ENCODE data around the gene TMEM109.

The TMEM109 gene
- long read RNA-seq, transcript TMEM109-202 (3 exons, 1,959 nt): minor isoform, 7 of 337 reads
- long read RNA-seq, transcript TMEM109-201 (4 exons, 2,413 nt): major isoform, 311 of 337 reads
- long read RNA-seq, partial matches to known transcripts: 12 of 337 reads
- long read RNA-seq, other reads (novel, unspliced or antisense): 7 of 337 reads

GRCh38 chr11:60913793-60914632 is at the start of gene TMEM109:
TMEM109 (plus strand) TSS chr11:60914158; CDS start chr11:60919694, 5,536 bp downstream.
- peak within 1 kb of the TSS; percentile 67 for H3K4me3 ChIP-seq (replicated peaks; ENCODE audit: insufficient read depth, low read length)
- H3K27me3 ChIP-seq (ENCODE audit: insufficient read depth, poor library complexity, severe bottlenecking): no peaks in the 10 kb centered on the region
- TF ChIP-seq REST (IDR thresholded peaks at IDR 0.05; ENCODE audit: insufficient replicate concordance, low read depth): no peak
- no peak for TF ChIP-seq GABPA (IDR thresholded peaks at IDR 0.05; ENCODE audit: low read depth)
- TF ChIP-seq, protein P1, sequence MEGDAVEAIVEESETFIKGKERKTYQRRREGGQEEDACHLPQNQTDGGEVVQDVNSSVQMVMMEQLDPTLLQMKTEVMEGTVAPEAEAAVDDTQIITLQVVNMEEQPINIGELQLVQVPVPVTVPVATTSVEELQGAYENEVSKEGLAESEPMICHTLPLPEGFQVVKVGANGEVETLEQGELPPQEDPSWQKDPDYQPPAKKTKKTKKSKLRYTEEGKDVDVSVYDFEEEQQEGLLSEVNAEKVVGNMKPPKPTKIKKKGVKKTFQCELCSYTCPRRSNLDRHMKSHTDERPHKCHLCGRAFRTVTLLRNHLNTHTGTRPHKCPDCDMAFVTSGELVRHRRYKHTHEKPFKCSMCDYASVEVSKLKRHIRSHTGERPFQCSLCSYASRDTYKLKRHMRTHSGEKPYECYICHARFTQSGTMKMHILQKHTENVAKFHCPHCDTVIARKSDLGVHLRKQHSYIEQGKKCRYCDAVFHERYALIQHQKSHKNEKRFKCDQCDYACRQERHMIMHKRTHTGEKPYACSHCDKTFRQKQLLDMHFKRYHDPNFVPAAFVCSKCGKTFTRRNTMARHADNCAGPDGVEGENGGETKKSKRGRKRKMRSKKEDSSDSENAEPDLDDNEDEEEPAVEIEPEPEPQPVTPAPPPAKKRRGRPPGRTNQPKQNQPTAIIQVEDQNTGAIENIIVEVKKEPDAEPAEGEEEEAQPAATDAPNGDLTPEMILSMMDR (IDR thresholded peaks at IDR 0.05; ENCODE audit: insufficient read depth, low read length): no peak
- peak; percentile 75 for TF ChIP-seq POLR2AphosphoS5 (IDR thresholded peaks at IDR 0.05; ENCODE audit: low read depth)
- no peak for TF ChIP-seq SPI1 (IDR thresholded peaks at IDR 0.05; ENCODE audit: borderline replicate concordance, low read depth)
- H3K27ac ChIP-seq (replicated peaks): peak within 1 kb of the TSS; percentile 74
- peak; percentile 72 to 88 for DNase-seq (ENCODE audit: low read depth in 1 of 2, low spot score in 1 of 2)

- H3K27me3 ChIP-seq (ENCODE audit: insufficient read depth, poor library complexity, severe bottlenecking): no peaks in the 10 kb centered on the region
These were observed 49.0 kb upstream of the TMEM109 start for GRCh38 chr11:60864856-60865513.

More at GRCh38 chr11:60864856-60865513, 49.0 kb upstream of the TMEM109 start:
- Histone ChIP-seq H3K4me3 (replicated peaks; ENCODE audit: insufficient read depth, low read length) (no peak overlapping the region), H3K27ac (replicated peaks) (no peak overlapping the region)
- no peak for DNase-seq (ENCODE audit: low read depth in 1 of 2, low spot score in 1 of 2)
- TF ChIP-seq, protein P1 (IDR thresholded peaks at IDR 0.05; ENCODE audit: insufficient read depth, low read length): no peak
- TF ChIP-seq REST (IDR thresholded peaks at IDR 0.05; ENCODE audit: insufficient replicate concordance, low read depth) (no peak), SPI1 (IDR thresholded peaks at IDR 0.05; ENCODE audit: borderline replicate concordance, low read depth) (no peak), GABPA (IDR thresholded peaks at IDR 0.05; ENCODE audit: low read depth) (no peak), POLR2AphosphoS5 (IDR thresholded peaks at IDR 0.05; ENCODE audit: low read depth) (no peak)
